ENCODE measurements around the gene SCD5. TPM values are rescaled to one million over a fixed set of nuclear protein-coding genes. Genes with fewer than 3 reads are reported as not detected.

The SCD5 gene
- 1.1 and 4.0 TPM in 2 replicates for total RNA-seq

DNA sequence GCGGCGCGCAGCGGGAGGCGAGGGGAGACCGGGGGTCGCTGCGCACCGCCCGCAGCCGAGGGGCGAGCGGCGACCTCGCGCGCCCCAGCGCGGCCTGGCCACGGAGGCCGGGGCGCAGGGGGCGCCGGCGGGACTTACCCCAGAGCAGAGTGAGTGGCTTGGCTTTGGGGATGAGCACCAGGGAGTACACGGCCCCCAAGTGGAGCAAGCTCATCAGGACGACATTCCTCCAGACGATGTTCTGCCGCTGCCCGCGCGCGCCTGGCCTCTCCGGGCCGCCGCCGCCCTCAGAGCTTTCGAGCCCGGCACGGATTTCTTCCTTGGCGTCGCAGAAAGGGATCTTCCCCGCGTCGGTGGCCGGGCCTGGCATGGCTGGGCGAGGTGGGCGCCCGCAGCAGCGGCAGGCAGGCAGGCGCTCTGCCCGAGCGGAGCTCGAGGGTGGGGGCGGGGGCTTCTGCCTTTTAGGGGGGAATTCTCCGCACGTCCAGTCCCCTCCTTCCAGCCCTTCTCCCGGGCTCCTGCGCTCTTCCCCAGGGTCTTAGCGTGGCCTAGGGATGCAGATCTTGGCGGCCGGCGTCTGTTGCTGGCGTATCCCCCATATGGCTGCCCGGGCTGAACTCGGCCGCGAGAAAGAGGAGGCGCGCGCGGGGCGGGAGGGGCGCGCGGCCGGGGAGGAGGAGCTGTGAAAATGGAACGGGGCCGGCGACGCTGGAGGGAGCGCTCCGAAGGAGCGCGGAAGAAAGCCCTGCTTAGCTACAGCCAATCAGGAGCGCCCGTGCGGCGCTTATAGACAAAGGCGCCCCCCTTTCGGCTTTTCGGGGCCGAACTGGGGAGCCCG, at the start of gene SCD5:
TSS of gene SCD5 (minus strand) at position 629 of the 838 bp plus-strand sequence. CDS start at position 370, 259 bp downstream.

Other genes with a start within 250 kb of the SCD5 start
- not detected in 2 replicates for gene TMEM150C, start 236.8 kb downstream of the SCD5 start, total RNA-seq
- 259 and 288 TPM in 2 replicates for gene SEC31A, start 92.4 kb upstream of the SCD5 start, total RNA-seq
- 2.1 and 3.2 TPM in 2 replicates for gene THAP9, start 101.9 kb upstream of the SCD5 start, total RNA-seq
- 9.5 and 11.0 TPM in 2 replicates for gene LIN54, start 212.0 kb upstream of the SCD5 start, total RNA-seq
- gene COPS4, start 236.4 kb upstream of the SCD5 start, total RNA-seq, result 114 and 122 TPM in 2 replicates